K562 (cell line): ENCODE results near the gene SLC27A4.

Source experiments
- ARID4B ChIP-seq: sonication (generic); formaldehyde crosslinking; IDR thresholded peaks from 2 replicates; pipeline ENCODE4 v1.8.0; 2022; ENCODE audit warnings: mild to moderate bottlenecking, missing genetic modification reagents
- BHLHE40 ChIP-seq: IDR thresholded peaks from 2 replicates; pipeline ENCODE4 v1.6.1; 2011; ENCODE audit warnings: low read length, improper control_type of control experiment
- CTCF ChIP-seq, 3 experiments: IDR thresholded peaks in 2 of 3; conservative IDR thresholded peaks in 1 of 3; 2 replicates each; pipeline ENCODE4 v1.5.1; 2011 to 2012; ENCODE audit warnings: low read length in 3 of 3, mild to moderate bottlenecking in 3 of 3, control low read depth in 2 of 3, improper control_type of control experiment in 1 of 3, inconsistent platforms in 1 of 3, low read depth in 1 of 3, mixed read lengths in 1 of 3, moderate library complexity in 1 of 3; ENCODE audit not compliant: insufficient read depth in 2 of 3
- E2F6 ChIP-seq, 2 experiments: IDR thresholded peaks; 2 replicates each; pipeline ENCODE4 v1.6.1; 2011; ENCODE audit warnings: borderline replicate concordance in 1 of 2, control low read depth in 1 of 2, low read depth in 1 of 2, low read length in 1 of 2, mild to moderate bottlenecking in 1 of 2, mixed read lengths in 1 of 2, moderate library complexity in 1 of 2; ENCODE audit not compliant: insufficient read depth in 1 of 2, insufficient read length in 1 of 2, poor library complexity in 1 of 2, severe bottlenecking in 1 of 2; ENCODE audit errors: extremely low read depth in 1 of 2
- PREB ChIP-seq: sonication (generic); formaldehyde crosslinking; IDR thresholded peaks from 2 replicates; pipeline ENCODE4 v1.8.1; 2023; ENCODE audit warnings: mild to moderate bottlenecking, missing genetic modification reagents
- TCF7L2 ChIP-seq: fragments of 150-350 bp; IDR thresholded peaks from 2 replicates; pipeline ENCODE4 v1.6.1; 2016; ENCODE audit warnings: low read depth, mild to moderate bottlenecking, low read length, moderate library complexity
- ZNF324 ChIP-seq: fragments of 250-450 bp; sonication (Bioruptor Pico); IDR thresholded peaks from 2 replicates; pipeline ENCODE4 v1.4.0; 2020; ENCODE audit warnings: mild to moderate bottlenecking
- ZNF696 ChIP-seq: fragments of 250-450 bp; sonication (Bioruptor Pico); conservative IDR thresholded peaks from 2 replicates; pipeline ENCODE4 v1.4.0; 2020; ENCODE audit warnings: mild to moderate bottlenecking, moderate library complexity

- TF ChIP-seq ZNF696 (CRISPR knock-in tag) (no peak), CTCF (IDR thresholded peaks at IDR 0.05 in 2 of 3, conservative IDR thresholded peaks at IDR 0.05 in 1 of 3; ENCODE audit: insufficient read depth in 2 of 3, low read depth in 1 of 3, low read length in 3 of 3) (no peak), E2F6 (IDR thresholded peaks at IDR 0.05; ENCODE audit: borderline replicate concordance in 1 of 2, extremely low read depth in 1 of 2, insufficient read depth in 1 of 2, insufficient read length in 1 of 2, low read depth in 1 of 2, low read length in 1 of 2, poor library complexity in 1 of 2, severe bottlenecking in 1 of 2) (no peak), TCF7L2 (no peak), PREB (CRISPR knock-in tag) (no peak), ARID4B (no peak), BHLHE40 (no peak), ZNF324 (no peak)
Observed at GRCh38 chr9:128370367-128370751, 30.0 kb downstream of the SLC27A4 start.
